HG02610 (cell line): Measurements from ENCODE around the gene LITAFD.
"Not testable (repeated sequence)": the region's sequence is repeated elsewhere in the genome, so short reads cannot be mapped to it uniquely, and the experiment has no call there.

Source experiments
- ATAC-seq: cut with Tn5 transposase; IDR thresholded peaks from one replicate; pipeline ENCODE4 v1.9.1; 2021; ENCODE audit warnings: mild to moderate bottlenecking, moderate library complexity; ENCODE audit not compliant: unreplicated experiment

The LITAFD gene

GRCh38 chr16:8882041-8882617, at the start of gene LITAFD:
Gene LITAFD (plus strand): TSS chr16:8882351. CDS start chr16:8884356, 2,005 bp downstream.
- no peak for ATAC-seq

DNA sequence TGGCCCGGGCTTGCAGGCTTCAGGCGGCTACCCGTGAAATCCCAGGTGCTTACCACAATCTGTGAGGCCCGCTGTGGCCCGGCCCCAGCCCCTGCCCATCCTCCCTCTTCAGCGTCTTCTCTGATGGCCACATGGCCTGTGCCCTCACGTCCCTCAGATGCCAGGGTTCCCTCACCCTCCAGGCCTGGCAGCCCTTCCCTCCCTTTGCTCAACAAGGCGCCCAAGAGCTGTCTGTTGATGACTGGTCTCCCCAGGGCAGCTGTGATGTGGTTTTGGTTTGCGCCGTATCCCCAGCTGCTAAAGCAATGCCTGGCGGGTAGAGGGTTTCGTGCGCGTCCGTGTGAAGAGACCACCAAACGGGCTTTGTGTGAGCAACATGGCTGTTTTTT, 49.4 kb upstream of the LITAFD start:
- ATAC-seq, result no peak

DNA sequence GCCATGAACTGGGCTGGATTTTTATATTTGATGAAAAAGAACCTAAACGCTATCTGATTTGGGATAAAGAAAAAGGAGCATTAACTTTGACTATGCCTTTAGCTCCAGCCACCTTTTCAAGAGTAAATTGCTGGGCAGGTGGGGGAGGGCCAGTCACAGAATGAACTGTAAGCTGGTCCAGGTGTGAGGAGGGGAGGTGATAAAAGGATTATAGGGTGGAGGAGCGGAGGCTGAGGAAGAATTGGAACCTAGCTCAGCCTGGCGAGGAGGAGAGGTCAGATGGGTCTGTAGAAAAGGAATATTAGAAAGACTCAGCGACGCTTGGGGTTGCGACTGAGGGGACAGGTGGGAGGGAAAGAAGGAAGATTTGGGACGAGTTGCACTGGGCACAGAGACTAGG, 45.4 kb upstream of the LITAFD start:
- not testable (repeated sequence) for ATAC-seq

GRCh38 chr16:8837594-8837993, 44.6 kb upstream of the LITAFD start:
- not testable (repeated sequence) for ATAC-seq

DNA sequence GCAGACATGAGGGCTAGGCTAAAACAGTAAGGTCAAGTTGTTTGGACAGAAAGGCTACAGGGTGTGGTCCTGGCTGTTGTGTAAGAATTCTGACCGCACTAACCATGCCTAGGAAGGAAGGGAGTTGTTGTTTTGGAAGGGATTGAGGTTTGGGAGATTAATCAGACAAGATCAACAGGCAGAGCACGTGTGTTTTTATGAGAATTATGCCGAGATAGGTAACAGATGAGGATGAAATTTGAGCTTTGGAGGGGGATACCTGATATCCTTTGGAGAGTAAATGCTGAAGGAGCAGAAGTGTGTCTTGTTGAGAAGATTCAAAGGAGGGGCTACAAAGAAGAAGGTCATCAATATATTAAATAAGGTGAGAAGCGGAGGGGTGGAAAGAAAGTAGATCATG, 40.1 kb upstream of the LITAFD start:
- not testable (repeated sequence) for ATAC-seq

- not testable (repeated sequence) for ATAC-seq
Observed at GRCh38 chr16:8843296-8843695, 38.9 kb upstream of the LITAFD start.

GRCh38 chr16:8845699-8846298, 36.4 kb upstream of the LITAFD start:
- ATAC-seq, result no peak

DNA sequence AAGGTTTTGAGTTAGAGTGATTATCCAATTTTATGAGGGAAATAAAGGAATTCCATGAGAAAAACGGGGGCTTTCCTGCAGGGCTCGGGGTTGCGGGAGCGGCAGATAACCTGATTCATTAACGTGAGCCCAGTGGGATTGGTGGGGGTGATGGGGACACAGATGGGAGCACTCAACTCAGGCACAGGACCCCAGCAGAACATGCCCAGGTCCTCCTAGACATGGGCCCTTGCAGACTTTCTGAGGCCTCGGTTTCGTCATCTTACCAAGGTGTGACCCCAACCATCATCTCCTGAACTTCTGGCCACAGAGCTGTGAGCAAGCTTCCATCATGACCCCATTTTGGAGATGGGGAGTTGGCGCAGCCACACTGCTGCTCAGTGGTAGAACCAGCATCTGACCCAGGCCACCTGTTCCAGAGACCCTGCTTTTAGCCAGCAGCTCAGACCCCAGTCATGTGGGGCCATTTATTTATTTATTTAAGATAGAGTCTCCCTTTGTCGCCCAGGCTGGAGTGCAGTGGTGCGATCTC, 35.7 kb upstream of the LITAFD start:
- no peak for ATAC-seq

DNA sequence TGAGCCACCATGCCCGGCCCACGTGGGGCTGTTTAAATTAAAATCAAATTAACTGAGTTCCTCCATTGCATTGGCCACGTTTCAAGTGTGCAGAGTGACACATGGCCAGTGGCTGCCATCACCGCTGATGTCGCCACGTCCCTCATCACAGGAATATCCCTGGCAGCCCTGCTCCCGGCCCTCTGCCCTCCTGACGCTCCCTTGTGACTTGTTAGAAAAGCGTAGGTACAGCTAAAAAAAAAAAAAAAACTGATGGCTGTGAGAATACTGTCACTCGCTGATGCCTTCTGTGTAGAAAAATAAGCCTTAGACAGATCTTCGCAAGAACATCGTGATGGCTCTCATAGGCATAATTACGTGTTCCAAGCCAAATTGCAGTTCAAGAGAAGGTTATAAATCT, 35.0 kb upstream of the LITAFD start:
- ATAC-seq, result no peak

DNA sequence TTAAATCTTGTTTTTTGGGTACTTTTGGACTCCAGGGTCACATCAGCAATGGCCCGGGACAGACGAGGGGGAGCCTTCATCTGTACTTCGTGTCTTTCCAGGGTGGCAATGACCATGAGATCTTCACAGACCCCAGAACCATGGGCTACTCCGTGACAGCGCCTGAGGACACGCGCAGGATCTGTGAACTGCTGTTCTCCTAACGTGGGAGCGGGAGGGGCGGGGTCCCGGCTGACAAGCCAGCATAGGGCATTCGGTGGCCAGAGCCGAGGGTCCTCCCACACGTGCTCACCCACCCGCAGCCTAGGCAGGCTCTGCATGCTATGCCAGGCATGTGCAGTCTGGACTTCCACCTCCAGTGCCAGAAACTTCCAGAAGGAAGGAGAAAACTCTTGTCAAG, 34.5 kb upstream of the LITAFD start:
- ATAC-seq, result no peak

DNA sequence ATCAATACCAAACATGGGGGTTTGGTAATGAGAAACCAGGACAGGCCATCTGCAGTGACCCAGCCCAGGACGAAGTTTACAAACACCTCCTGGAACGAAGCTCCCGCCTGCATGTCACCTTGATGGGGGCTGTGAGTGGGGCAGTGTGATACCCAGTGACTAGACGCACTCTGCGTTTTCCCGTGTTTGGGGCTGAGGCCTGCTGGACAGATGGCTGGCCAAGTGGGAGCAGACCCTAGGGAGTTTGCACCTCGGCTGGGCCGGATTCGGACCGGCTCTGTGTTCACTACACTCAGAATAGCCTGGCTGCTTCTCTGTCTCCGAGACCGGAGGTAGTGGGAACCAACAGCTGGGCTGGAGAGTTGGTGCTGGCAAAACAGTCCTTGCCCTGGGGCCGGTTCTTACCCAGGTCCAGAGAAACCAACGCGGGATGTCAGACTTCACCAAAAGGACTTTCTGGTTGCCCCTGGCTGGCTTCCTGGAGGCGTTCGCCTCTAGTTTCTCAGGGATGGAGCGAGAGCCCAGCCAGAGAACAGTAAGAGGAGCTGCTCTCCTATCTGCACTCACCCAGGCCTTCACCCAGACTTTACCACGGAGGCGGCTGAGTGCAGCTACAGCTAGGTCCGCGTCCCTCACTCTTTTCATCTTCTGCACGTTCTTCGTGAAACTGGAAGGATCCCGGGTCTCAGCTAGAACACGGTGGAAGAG, 33.8 kb upstream of the LITAFD start:
- ATAC-seq, result no peak

DNA sequence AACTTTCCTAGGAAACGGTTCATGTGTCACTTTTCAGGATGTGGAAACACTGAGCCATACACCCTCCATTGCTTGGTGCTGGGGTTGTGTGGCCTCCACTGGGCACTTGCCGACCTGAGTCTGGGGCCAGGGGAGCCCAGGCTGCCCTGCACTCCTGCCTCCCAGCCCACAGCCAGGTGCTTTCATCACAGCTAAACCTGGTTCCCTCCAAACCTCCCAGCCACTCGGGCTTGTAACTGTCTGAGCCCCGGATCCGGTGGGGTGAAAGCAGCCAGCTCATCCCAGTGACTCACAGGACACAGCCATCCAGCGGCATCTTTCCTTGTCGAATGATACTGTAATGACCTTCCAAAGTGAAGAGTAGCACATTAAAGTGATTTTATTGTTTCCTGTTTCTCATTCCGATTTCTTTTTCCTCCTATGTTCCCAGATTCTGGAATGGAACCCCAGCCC, 33.2 kb upstream of the LITAFD start:
- ATAC-seq, result no peak

- ATAC-seq, result no peak
Observed at GRCh38 chr16:8849411-8850011, 32.6 kb upstream of the LITAFD start.

- ATAC-seq, result no peak
Observed at GRCh38 chr16:8850279-8850885, 31.8 kb upstream of the LITAFD start.

DNA sequence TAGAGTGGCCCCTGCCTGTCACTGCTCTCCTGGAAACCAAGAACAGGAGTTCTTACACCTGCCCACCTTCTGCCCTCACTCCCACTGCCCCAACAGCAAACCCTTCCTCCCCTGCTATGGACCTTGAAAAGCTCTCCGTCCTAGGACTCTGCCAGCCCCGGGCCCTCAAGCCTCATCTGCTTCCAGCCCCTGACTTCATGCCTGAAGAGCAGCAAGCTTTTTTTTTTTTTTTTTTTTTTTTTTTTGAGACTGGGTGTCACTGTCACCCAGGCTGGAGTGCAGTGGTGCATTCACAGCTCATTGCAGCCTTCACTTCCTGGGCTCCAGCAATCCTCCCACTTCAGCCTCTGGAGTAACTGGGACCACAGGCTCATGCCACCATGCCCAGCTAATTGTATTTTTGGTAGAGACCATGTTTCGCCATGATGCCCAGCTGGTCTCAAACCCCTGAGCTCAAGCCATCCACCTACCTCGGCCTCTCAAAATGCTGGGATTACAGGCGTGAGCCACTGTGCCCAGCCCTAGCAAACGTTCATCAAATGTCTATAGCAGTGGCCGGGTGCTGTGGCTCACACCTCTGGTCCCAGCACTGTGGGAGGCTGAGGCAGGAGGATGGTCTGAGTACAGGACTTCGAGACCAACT, 30.3 kb upstream of the LITAFD start:
- no peak for ATAC-seq

- ATAC-seq, result no peak
Observed at GRCh38 chr16:8852534-8852933, 29.6 kb upstream of the LITAFD start.

DNA sequence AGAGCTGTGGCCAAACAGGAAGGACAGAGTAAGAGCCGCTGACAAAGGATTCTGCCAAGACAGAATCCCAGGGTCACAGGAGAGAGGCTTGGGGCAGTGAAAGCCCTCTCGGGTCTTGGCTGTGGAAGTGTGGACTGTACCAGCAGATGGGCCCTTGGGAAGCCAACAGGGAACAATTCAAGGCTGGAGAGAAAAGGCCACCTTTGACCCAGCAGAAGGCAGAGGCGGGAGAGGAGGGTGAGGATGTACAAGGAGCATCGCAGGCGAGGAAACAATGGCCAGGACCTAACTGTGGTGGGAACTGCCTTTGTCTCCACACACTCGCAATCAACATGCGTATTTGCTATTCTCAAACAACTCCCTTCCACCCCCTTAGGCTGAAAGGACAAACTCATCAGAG, 29.0 kb upstream of the LITAFD start:
- ATAC-seq, result no peak

GRCh38 chr16:8853611-8854010, 28.5 kb upstream of the LITAFD start:
- ATAC-seq, result no peak

- ATAC-seq, result no peak
Observed at GRCh38 chr16:8854298-8854948, 27.7 kb upstream of the LITAFD start.
